ENCODE measurements around the gene CEACAM7. TPM values are rescaled to one million over a fixed set of nuclear protein-coding genes. Genes with fewer than 3 reads are reported as not detected.

CEACAM7 gene
- total and polyA plus RNA-seq, 10 of the 15 experiments (the other 5 are each of a cell fraction or from before 2014, with no cell fraction given), result not detected

GRCh38 chr19:41734585-41734984 lies 46.5 kb upstream of the CEACAM7 start:
- Histone ChIP-seq H2AFZ (ENCODE audit: control insufficient read depth, low read depth, low read length) (no peak overlapping the region), H3K4me1 (ENCODE audit: control insufficient read depth, insufficient read depth, low read length) (no peaks in the 10 kb centered on the region), H3K79me2 (ENCODE audit: control insufficient read depth, insufficient read depth, low read length) (no peaks in the 10 kb centered on the region), H3K9me3 (replicated peaks; ENCODE audit: control insufficient read depth, insufficient read depth, low read length) (no peaks in the 10 kb centered on the region), H3K4me3 (no peak overlapping the region), H3K4me2 (ENCODE audit: control insufficient read depth, insufficient read depth) (no peak overlapping the region), H3K9ac (ENCODE audit: control insufficient read depth, insufficient read depth, low read length) (no peak overlapping the region), H3K36me3 (ENCODE audit: control insufficient read depth in 2 of 2, insufficient read depth in 2 of 2, low read length in 1 of 2) (no peaks in the 10 kb centered on the region), H3K27me3 (replicated peaks in 1 of 2; ENCODE audit: control insufficient read depth in 2 of 2, insufficient read depth in 2 of 2, low read length in 1 of 2) (no peaks in the 10 kb centered on the region; a peak in 2 of 4 replicates), H4K20me1 (ENCODE audit: control insufficient read depth, insufficient read depth) (no peaks in the 10 kb centered on the region), H3K27ac (ENCODE audit: control insufficient read depth, insufficient read depth) (no peak overlapping the region)
- RAD21 ChIA-PET (ENCODE audit: unreplicated experiment), result no interaction called here
- ATAC-seq, result no peak
- DNase-seq (ENCODE audit: low read depth, low spot score), result no peak
- no peak for FAIRE-seq
- SMC1A ChIA-PET (ENCODE audit: uncharacterized antibody, unreplicated experiment), result no interaction called here
- intact Hi-C loops (cut with micrococcal nuclease; ENCODE audit: unreplicated experiment) (no loop called here), in situ Hi-C loops (cut with MboI) (no loop called here)
- no TSS peak for BruUV-seq (replicated peaks)
- POLR2A ChIA-PET, result no interaction called here
- CTCF ChIA-PET, result interaction anchor here (1.4 kb wide), 1 partner anchor 93 kb away, joined by 3 read pairs; no protein-coding TSS in a partner anchor
- TF ChIP-seq MEF2A (IDR thresholded peaks at IDR 0.05; ENCODE audit: insufficient read depth, low read depth, low read length) (no peak), ATF3 (IDR thresholded peaks at IDR 0.05; ENCODE audit: borderline replicate concordance, extremely low read depth, low read depth, low read length) (no peak)
- WGBS (ENCODE audit: insufficient coverage, insufficient replicate concordance, low lambda C conversion rate, missing lambda C conversion rate), result 0% methylated on average over 3 of the region's 3 CpGs

- Histone ChIP-seq H3K79me2 (ENCODE audit: control insufficient read depth, insufficient read depth, low read length) (no peaks in the 10 kb centered on the region), H3K36me3 (ENCODE audit: control insufficient read depth in 2 of 2, insufficient read depth in 2 of 2, low read length in 1 of 2) (no peaks in the 10 kb centered on the region), H4K20me1 (ENCODE audit: control insufficient read depth, insufficient read depth) (no peaks in the 10 kb centered on the region), H3K4me3 (no peak overlapping the region), H3K9ac (ENCODE audit: control insufficient read depth, insufficient read depth, low read length) (no peak overlapping the region), H2AFZ (ENCODE audit: control insufficient read depth, low read depth, low read length) (no peak overlapping the region), H3K4me2 (ENCODE audit: control insufficient read depth, insufficient read depth) (no peak overlapping the region), H3K27ac (ENCODE audit: control insufficient read depth, insufficient read depth) (no peak overlapping the region), H3K9me3 (replicated peaks; ENCODE audit: control insufficient read depth, insufficient read depth, low read length) (no peaks in the 10 kb centered on the region), H3K27me3 (replicated peaks in 1 of 2; ENCODE audit: control insufficient read depth in 2 of 2, insufficient read depth in 2 of 2, low read length in 1 of 2) (no peaks in the 10 kb centered on the region; a peak in 2 of 4 replicates), H3K4me1 (ENCODE audit: control insufficient read depth, insufficient read depth, low read length) (no peaks in the 10 kb centered on the region)
- no peak for FAIRE-seq
- TF ChIP-seq BCLAF1 (IDR thresholded peaks at IDR 0.05), result no peak
- TF ChIP-seq KDM1A (IDR thresholded peaks at IDR 0.05; ENCODE audit: borderline replicate concordance), result no peak
- no peak for TF ChIP-seq BMI1 (IDR thresholded peaks at IDR 0.05; ENCODE audit: borderline replicate concordance)
- TF ChIP-seq ATF7 (IDR thresholded peaks at IDR 0.05; ENCODE audit: low read depth), result no peak
- no peak for TF ChIP-seq NBN (IDR thresholded peaks at IDR 0.05)
- TF ChIP-seq MAX (IDR thresholded peaks at IDR 0.05; ENCODE audit: low read depth, low read length), result no peak
- in situ Hi-C loops (cut with MboI) (no loop called here), intact Hi-C loops (cut with micrococcal nuclease; ENCODE audit: unreplicated experiment) (no loop called here)
- no TSS peak for BruUV-seq (replicated peaks)
- CTCF ChIA-PET, result interaction anchor here (1.1 kb wide), 1 partner anchor 20 kb away, joined by 3 read pairs; no protein-coding TSS in a partner anchor
- ATAC-seq, result no peak
- DNase-seq (ENCODE audit: low read depth, low spot score), result no peak
- SMC1A ChIA-PET (ENCODE audit: uncharacterized antibody, unreplicated experiment), result no interaction called here
- RAD21 ChIA-PET (ENCODE audit: unreplicated experiment), result no interaction called here
- 39% methylated on average over 4 of the region's 4 CpGs for WGBS (ENCODE audit: insufficient coverage, insufficient replicate concordance, low lambda C conversion rate, missing lambda C conversion rate)
- POLR2A ChIA-PET, result no interaction called here
Observed at GRCh38 chr19:41734156-41734555, 46.1 kb upstream of the CEACAM7 start.
